ENCODE measurements around the gene MTSS2.
"Not testable (repeated sequence)": the region's sequence is repeated elsewhere in the genome, so short reads cannot be mapped to it uniquely, and the experiment has no call there.

The MTSS2 gene

DNA sequence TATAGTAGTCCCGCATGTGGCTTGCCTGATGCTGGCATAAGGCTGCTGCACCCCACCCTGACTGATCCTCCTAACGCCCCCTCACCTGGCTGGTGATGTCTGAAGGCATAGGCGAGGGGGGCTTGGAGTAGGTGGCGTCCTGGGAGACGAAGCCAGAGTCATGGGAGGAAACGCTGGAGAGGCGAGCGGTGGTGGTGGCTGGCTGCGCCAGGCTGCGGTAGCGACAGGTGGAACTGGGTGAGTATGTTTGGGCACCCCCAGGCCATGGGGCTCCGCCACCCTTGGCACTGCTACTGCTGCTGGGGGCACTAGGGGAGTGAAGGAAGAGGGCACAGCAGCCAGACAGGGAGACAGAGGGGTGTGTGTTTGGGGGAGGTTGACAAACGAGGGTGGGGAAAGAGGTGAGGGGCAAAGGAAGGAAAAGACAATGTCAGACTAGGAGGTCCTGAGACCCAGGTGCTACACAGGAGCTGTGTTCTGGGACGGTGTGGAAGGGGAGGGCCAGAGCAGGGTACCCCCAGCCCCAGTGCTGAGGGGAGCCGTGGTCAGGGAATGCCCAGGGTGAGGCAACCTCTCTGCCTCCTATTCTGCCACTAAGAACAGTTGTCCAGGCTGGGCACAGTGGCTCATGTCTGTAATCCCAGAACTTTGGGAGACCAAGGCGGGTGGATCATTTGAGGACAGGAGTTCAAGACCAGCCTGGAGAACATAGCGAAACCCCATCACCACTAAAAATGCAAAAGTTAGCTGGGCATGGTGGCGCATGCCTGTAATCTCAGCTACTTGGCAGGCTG, 11.4 kb downstream of the MTSS2 start:
- H3K27ac ChIP-seq (ENCODE audit: low read depth, low read length): no peak overlapping the region
- peaks cover 68% of the 10 kb centered on the region for H3K36me3 ChIP-seq (ENCODE audit: insufficient read depth, low read length)
- H3K4me3 ChIP-seq (ENCODE audit: low read length): no peak overlapping the region
- H3K4me1 ChIP-seq (ENCODE audit: insufficient read depth, low read length): no peaks in the 10 kb centered on the region
- H3K27me3 ChIP-seq (ENCODE audit: insufficient read depth, low read length): no peaks in the 10 kb centered on the region
- no peaks in the 10 kb centered on the region for H3K9me3 ChIP-seq (ENCODE audit: insufficient read depth, low read depth, low read length)
- WGBS: 95% methylated on average over 18 of the region's 18 CpGs
- no peak overlapping the region for H3K9ac ChIP-seq (ENCODE audit: low read depth, low read length)

GRCh38 chr16:70670938-70671337, 14.9 kb downstream of the MTSS2 start:
- not testable (repeated sequence) for H3K9me3 ChIP-seq (ENCODE audit: insufficient read depth, low read depth, low read length); H3K4me3 ChIP-seq (ENCODE audit: low read length); H3K4me1 ChIP-seq (ENCODE audit: insufficient read depth, low read length); H3K27ac ChIP-seq (ENCODE audit: low read depth, low read length); H3K9ac ChIP-seq (ENCODE audit: low read depth, low read length); H3K27me3 ChIP-seq (ENCODE audit: insufficient read depth, low read length)
- peaks cover 72% of the 10 kb centered on the region for H3K36me3 ChIP-seq (ENCODE audit: insufficient read depth, low read length)
- WGBS: 97% methylated on average over 4 of the region's 4 CpGs

DNA sequence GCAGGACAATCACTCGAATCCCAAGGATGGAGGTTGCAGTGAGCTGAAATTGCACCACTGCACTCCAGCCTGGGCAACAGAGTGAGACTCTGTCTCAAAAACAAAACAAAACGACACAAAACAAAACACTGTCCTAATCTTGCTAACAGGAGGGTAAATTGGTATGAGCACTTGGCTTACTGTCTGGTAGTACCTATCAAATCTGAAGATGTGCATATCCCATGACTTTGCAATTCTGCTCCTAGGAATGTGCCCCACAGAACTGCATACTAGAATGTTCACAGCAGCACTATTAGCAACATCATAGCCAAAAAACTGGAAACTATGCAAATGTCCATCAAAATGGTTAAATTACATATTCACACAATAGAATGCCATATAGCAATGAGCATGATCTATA, 15.7 kb downstream of the MTSS2 start:
- Histone ChIP-seq H3K27me3 (ENCODE audit: insufficient read depth, low read length) (no peaks in the 10 kb centered on the region), H3K4me3 (ENCODE audit: low read length) (no peak overlapping the region), H3K27ac (ENCODE audit: low read depth, low read length) (no peak overlapping the region), H3K36me3 (ENCODE audit: insufficient read depth, low read length) (peaks cover 77% of the 10 kb centered on the region), H3K9ac (ENCODE audit: low read depth, low read length) (no peak overlapping the region), H3K9me3 (ENCODE audit: insufficient read depth, low read depth, low read length) (peaks cover 8% of the 10 kb centered on the region; the same call in 1 of the 2 replicates), H3K4me1 (ENCODE audit: insufficient read depth, low read length) (no peaks in the 10 kb centered on the region)
- 100% methylated on average over 2 of the region's 2 CpGs for WGBS

GRCh38 chr16:70665806-70666735, 19.8 kb downstream of the MTSS2 start:
- Histone ChIP-seq H3K27ac (ENCODE audit: low read depth, low read length) (no peak overlapping the region), H3K9me3 (ENCODE audit: insufficient read depth, low read depth, low read length) (peaks cover 8% of the 10 kb centered on the region; the same call in 1 of the 2 replicates), H3K4me3 (ENCODE audit: low read length) (no peak overlapping the region), H3K27me3 (ENCODE audit: insufficient read depth, low read length) (no peaks in the 10 kb centered on the region), H3K4me1 (ENCODE audit: insufficient read depth, low read length) (no peaks in the 10 kb centered on the region), H3K9ac (ENCODE audit: low read depth, low read length) (no peak overlapping the region), H3K36me3 (ENCODE audit: insufficient read depth, low read length) (peaks cover 63% of the 10 kb centered on the region)
- 93% methylated on average over 22 of the region's 22 CpGs for WGBS

- Histone ChIP-seq H3K9ac (ENCODE audit: low read depth, low read length) (no peak overlapping the region), H3K36me3 (ENCODE audit: insufficient read depth, low read length) (peaks cover 55% of the 10 kb centered on the region), H3K27ac (ENCODE audit: low read depth, low read length) (no peak overlapping the region), H3K4me3 (ENCODE audit: low read length) (no peak overlapping the region), H3K27me3 (ENCODE audit: insufficient read depth, low read length) (no peaks in the 10 kb centered on the region), H3K9me3 (ENCODE audit: insufficient read depth, low read depth, low read length) (peaks cover 8% of the 10 kb centered on the region; the same call in 1 of the 2 replicates), H3K4me1 (ENCODE audit: insufficient read depth, low read length) (no peaks in the 10 kb centered on the region)
- 96% methylated on average over 14 of the region's 14 CpGs for WGBS
Observed at GRCh38 chr16:70665113-70665694, 20.6 kb downstream of the MTSS2 start.

- 92% methylated on average over 39 of the region's 39 CpGs for WGBS
- no peak overlapping the region for H3K27ac ChIP-seq (ENCODE audit: low read depth, low read length)
- H3K4me1 ChIP-seq (ENCODE audit: insufficient read depth, low read length): no peaks in the 10 kb centered on the region
- H3K9ac ChIP-seq (ENCODE audit: low read depth, low read length): no peak overlapping the region
- H3K4me3 ChIP-seq (ENCODE audit: low read length): no peak overlapping the region
- no peaks in the 10 kb centered on the region for H3K27me3 ChIP-seq (ENCODE audit: insufficient read depth, low read length)
- H3K36me3 ChIP-seq (ENCODE audit: insufficient read depth, low read length): peaks cover 49% of the 10 kb centered on the region
- H3K9me3 ChIP-seq (ENCODE audit: insufficient read depth, low read depth, low read length): peaks cover 8% of the 10 kb centered on the region; the same call in 1 of the 2 replicates
Observed at GRCh38 chr16:70664325-70665112, 21.3 kb downstream of the MTSS2 start.

- Histone ChIP-seq H3K4me1 (ENCODE audit: insufficient read depth, low read length) (no peaks in the 10 kb centered on the region), H3K4me3 (ENCODE audit: low read length) (no peak overlapping the region), H3K36me3 (ENCODE audit: insufficient read depth, low read length) (peaks cover 42% of the 10 kb centered on the region), H3K9me3 (ENCODE audit: insufficient read depth, low read depth, low read length) (peaks cover 2% of the 10 kb centered on the region; the same call in 1 of the 2 replicates), H3K9ac (ENCODE audit: low read depth, low read length) (no peak overlapping the region), H3K27me3 (ENCODE audit: insufficient read depth, low read length) (no peaks in the 10 kb centered on the region), H3K27ac (ENCODE audit: low read depth, low read length) (no peak overlapping the region)
- WGBS: 96% methylated on average over 56 of the region's 56 CpGs
Observed at GRCh38 chr16:70663524-70664324, 22.1 kb downstream of the MTSS2 start.

DNA sequence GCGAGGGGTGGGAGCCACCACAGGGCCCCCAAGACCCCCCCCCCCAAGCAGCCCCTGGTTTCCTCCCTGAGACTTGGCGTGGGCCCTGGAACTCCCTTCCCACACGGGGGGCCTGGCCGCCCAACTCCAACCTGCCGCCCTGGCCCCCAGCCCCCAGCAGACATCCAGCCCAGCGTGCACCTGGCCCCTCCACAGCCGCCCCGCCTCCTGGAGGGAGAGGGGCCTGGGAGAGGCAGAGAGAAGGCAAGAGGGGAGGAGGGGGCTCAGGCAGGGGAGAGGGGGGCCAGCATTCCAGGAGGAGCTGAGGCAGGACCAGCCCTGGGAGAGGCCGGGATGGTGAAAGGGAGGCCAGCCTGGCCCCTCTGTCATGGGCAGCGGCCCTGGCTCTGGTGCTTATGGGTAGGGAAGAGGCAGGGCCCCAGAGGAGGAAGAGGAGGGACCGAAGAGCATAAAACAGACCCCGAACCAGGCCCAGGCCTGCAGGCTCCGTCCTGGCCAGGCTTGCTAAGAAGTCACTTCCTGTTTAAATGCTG, 22.8 kb downstream of the MTSS2 start:
- Histone ChIP-seq H3K4me1 (ENCODE audit: insufficient read depth, low read length) (no peaks in the 10 kb centered on the region), H3K27ac (ENCODE audit: low read depth, low read length) (no peak overlapping the region), H3K27me3 (ENCODE audit: insufficient read depth, low read length) (no peaks in the 10 kb centered on the region), H3K4me3 (ENCODE audit: low read length) (no peak overlapping the region), H3K9ac (ENCODE audit: low read depth, low read length) (no peak overlapping the region), H3K9me3 (ENCODE audit: insufficient read depth, low read depth, low read length) (no peaks in the 10 kb centered on the region), H3K36me3 (ENCODE audit: insufficient read depth, low read length) (peaks cover 35% of the 10 kb centered on the region)
- 87% methylated on average over 13 of the region's 13 CpGs for WGBS

- H3K27ac ChIP-seq (ENCODE audit: low read depth, low read length): no peak overlapping the region
- H3K36me3 ChIP-seq (ENCODE audit: insufficient read depth, low read length): peaks cover 33% of the 10 kb centered on the region
- H3K27me3 ChIP-seq (ENCODE audit: insufficient read depth, low read length): no peaks in the 10 kb centered on the region
- no peak overlapping the region for H3K4me3 ChIP-seq (ENCODE audit: low read length)
- H3K4me1 ChIP-seq (ENCODE audit: insufficient read depth, low read length): no peaks in the 10 kb centered on the region
- 88% methylated on average over 21 of the region's 21 CpGs for WGBS
- no peak overlapping the region for H3K9ac ChIP-seq (ENCODE audit: low read depth, low read length)
- H3K9me3 ChIP-seq (ENCODE audit: insufficient read depth, low read depth, low read length): no peaks in the 10 kb centered on the region
Observed at GRCh38 chr16:70661918-70662641, 23.8 kb downstream of the MTSS2 start.

Measured in HUES64 (cell line).